ENCODE results near the gene DYRK1A.

- no peak for TF ChIP-seq CTCF (IDR thresholded peaks at IDR 0.05)
- no peak for TF ChIP-seq POLR2A (IDR thresholded peaks at IDR 0.05)
These were observed 136.4 kb downstream of the DYRK1A start for GRCh38 chr21:37502947-37503346.

Data from uterus (tissue), 2 donors.